ENCODE measurements around the gene VSTM4. TPM values are rescaled to one million over a fixed set of nuclear protein-coding genes. Genes with fewer than 3 reads are reported as not detected.

VSTM4 gene
- total RNA-seq, 1 donor from 2014 or later: 56.1 TPM

- DNase-seq: no peak
Observed at GRCh38 chr10:49116509-49117375, 1.4 kb upstream of the VSTM4 start.

- no peak for DNase-seq
Observed at GRCh38 chr10:49115796-49116508, 630 bp upstream of the VSTM4 start.

- no peak for DNase-seq
Observed at GRCh38 chr10:49114718-49115014, 656 bp downstream of the VSTM4 start.

GRCh38 chr10:49113741-49114141 lies 1.6 kb downstream of the VSTM4 start:
- DNase-seq: no peak

- DNase-seq: no peak
Observed at GRCh38 chr10:49112851-49113250, 2.5 kb downstream of the VSTM4 start.

GRCh38 chr10:49112098-49112497 lies 3.2 kb downstream of the VSTM4 start:
- DNase-seq: no peak

GRCh38 chr10:49111320-49111698 lies 4.0 kb downstream of the VSTM4 start:
- DNase-seq: no peak

GRCh38 chr10:49110684-49111319 lies 4.5 kb downstream of the VSTM4 start:
- no peak for DNase-seq

GRCh38 chr10:49109669-49110340 lies 5.5 kb downstream of the VSTM4 start:
- DNase-seq: peak; percentile 98

GRCh38 chr10:49108656-49109055 lies 6.7 kb downstream of the VSTM4 start:
- DNase-seq: no peak

GRCh38 chr10:49107887-49108267 lies 7.4 kb downstream of the VSTM4 start:
- DNase-seq: no peak

GRCh38 chr10:49107111-49107886 lies 8.0 kb downstream of the VSTM4 start:
- DNase-seq: no peak

- DNase-seq: no peak
Observed at GRCh38 chr10:49106451-49106850, 8.9 kb downstream of the VSTM4 start.

- no peak for DNase-seq
Observed at GRCh38 chr10:49105076-49105475, 10.2 kb downstream of the VSTM4 start.

GRCh38 chr10:49104323-49104722 lies 11.0 kb downstream of the VSTM4 start:
- DNase-seq: no peak

GRCh38 chr10:49103761-49104160 lies 11.6 kb downstream of the VSTM4 start:
- no peak for DNase-seq

- DNase-seq: no peak
Observed at GRCh38 chr10:49099046-49099445, 16.3 kb downstream of the VSTM4 start.

- no peak for DNase-seq
Observed at GRCh38 chr10:49096890-49097445, 18.4 kb downstream of the VSTM4 start.

GRCh38 chr10:49094646-49095045 lies 20.7 kb downstream of the VSTM4 start:
- no peak for DNase-seq

- no peak for DNase-seq
Observed at GRCh38 chr10:49093922-49094321, 21.4 kb downstream of the VSTM4 start.

GRCh38 chr10:49092477-49092876 lies 22.8 kb downstream of the VSTM4 start:
- no peak for DNase-seq
